Duodenal mucosa (tissue), 2 donors: Measurements from ENCODE around the gene NTRK3.
"Not testable (repeated sequence)": the region's sequence is repeated elsewhere in the genome, so short reads cannot be mapped to it uniquely, and the experiment has no call there.

ENCODE experiments used
- H3K27ac ChIP-seq: one replicate; pipeline ENCODE4 v1.7.0; 2013; ENCODE audit warnings: low read depth, low read length
- H3K27me3 ChIP-seq, 2 donors: one replicate each; pipeline ENCODE4 v1.7.0; 2013; ENCODE audit warnings: low read length in 2 of 2, control low read depth in 1 of 2; ENCODE audit not compliant: insufficient read depth in 2 of 2, control insufficient read depth in 1 of 2
- H3K36me3 ChIP-seq, 2 donors: one replicate each; pipeline ENCODE4 v1.7.0; 2013; ENCODE audit warnings: low read length in 2 of 2, control low read depth in 1 of 2; ENCODE audit not compliant: insufficient read depth in 2 of 2, control insufficient read depth in 1 of 2
- H3K4me1 ChIP-seq, 2 donors: one replicate each; pipeline ENCODE4 v1.7.0; 2013; ENCODE audit warnings: low read length in 2 of 2, control low read depth in 1 of 2; ENCODE audit not compliant: insufficient read depth in 2 of 2, control insufficient read depth in 1 of 2
- H3K4me3 ChIP-seq, 2 donors: one replicate each; pipeline ENCODE4 v1.7.0; 2013; ENCODE audit warnings: low read length in 2 of 2, low read depth in 1 of 2
- H3K9ac ChIP-seq, 2 donors: one replicate each; pipeline ENCODE4 v1.7.0; 2013; ENCODE audit warnings: low read length in 2 of 2, low read depth in 1 of 2
- H3K9me3 ChIP-seq, 2 donors: one replicate each; pipeline ENCODE4 v1.7.0; 2013; ENCODE audit warnings: low read length in 2 of 2, control low read depth in 1 of 2; ENCODE audit not compliant: control insufficient read depth in 1 of 2

The NTRK3 gene

GRCh38 chr15:87843312-87843711 is 413.2 kb downstream of the NTRK3 start:
- no peak overlapping the region for H3K9ac ChIP-seq

GRCh38 chr15:87841426-87841998 is 415.0 kb downstream of the NTRK3 start:
- H3K9ac ChIP-seq, result no peak overlapping the region
- H3K4me1 ChIP-seq, result no peaks in the 10 kb centered on the region
- no peak overlapping the region for H3K27ac ChIP-seq
- H3K27me3 ChIP-seq, result no peaks in the 10 kb centered on the region
- H3K36me3 ChIP-seq, result no peaks in the 10 kb centered on the region
- H3K9me3 ChIP-seq, result no peaks in the 10 kb centered on the region
- H3K4me3 ChIP-seq, result no peak overlapping the region

More at GRCh38 chr15:87843312-87843711, 413.2 kb downstream of the NTRK3 start:
- no peaks in the 10 kb centered on the region for H3K36me3 ChIP-seq
- no peaks in the 10 kb centered on the region for H3K9me3 ChIP-seq
- H3K4me1 ChIP-seq, result no peaks in the 10 kb centered on the region
- no peaks in the 10 kb centered on the region for H3K27me3 ChIP-seq
- no peak overlapping the region for H3K4me3 ChIP-seq
- no peak overlapping the region for H3K27ac ChIP-seq

- not testable (repeated sequence) for H3K9ac ChIP-seq, H3K4me1 ChIP-seq, H3K27me3 ChIP-seq, H3K9me3 ChIP-seq, H3K4me3 ChIP-seq, H3K27ac ChIP-seq, H3K36me3 ChIP-seq
Observed at GRCh38 chr15:87835830-87836229, 420.7 kb downstream of the NTRK3 start.

- H3K9me3 ChIP-seq, H3K4me1 ChIP-seq, H3K27me3 ChIP-seq: not testable (repeated sequence)
Observed at GRCh38 chr15:87833333-87833732, 423.2 kb downstream of the NTRK3 start.

GRCh38 chr15:87829332-87830050 is 427.0 kb downstream of the NTRK3 start:
- Histone ChIP-seq H3K9me3 (no peaks in the 10 kb centered on the region), H3K4me1 (no peaks in the 10 kb centered on the region), H3K9ac (no peak overlapping the region), H3K27ac (no peak overlapping the region), H3K27me3 (no peaks in the 10 kb centered on the region), H3K36me3 (no peaks in the 10 kb centered on the region), H3K4me3 (no peak overlapping the region)

More at GRCh38 chr15:87833333-87833732, 423.2 kb downstream of the NTRK3 start:
- H3K9ac ChIP-seq, H3K4me3 ChIP-seq, H3K27ac ChIP-seq, H3K36me3 ChIP-seq: not testable (repeated sequence)

- Histone ChIP-seq H3K9me3 (no peaks in the 10 kb centered on the region), H3K36me3 (no peaks in the 10 kb centered on the region), H3K4me1 (no peaks in the 10 kb centered on the region), H3K27me3 (no peaks in the 10 kb centered on the region), H3K9ac (no peak overlapping the region), H3K4me3 (no peak overlapping the region), H3K27ac (no peak overlapping the region)
Observed at GRCh38 chr15:87828608-87829007, 427.9 kb downstream of the NTRK3 start.

- Histone ChIP-seq H3K9ac (no peak overlapping the region), H3K27ac (no peak overlapping the region), H3K36me3 (no peaks in the 10 kb centered on the region), H3K4me1 (no peaks in the 10 kb centered on the region), H3K9me3 (no peaks in the 10 kb centered on the region), H3K27me3 (no peaks in the 10 kb centered on the region), H3K4me3 (no peak overlapping the region)
Observed at GRCh38 chr15:87827131-87827530, 429.4 kb downstream of the NTRK3 start.

GRCh38 chr15:87826119-87826747 is 430.3 kb downstream of the NTRK3 start:
- Histone ChIP-seq H3K4me1 (no peaks in the 10 kb centered on the region), H3K9me3 (no peaks in the 10 kb centered on the region), H3K4me3 (no peak overlapping the region), H3K27ac (no peak overlapping the region), H3K9ac (no peak overlapping the region), H3K27me3 (no peaks in the 10 kb centered on the region), H3K36me3 (no peaks in the 10 kb centered on the region)

GRCh38 chr15:87818756-87819155 is 437.8 kb downstream of the NTRK3 start:
- no peaks in the 10 kb centered on the region for H3K36me3 ChIP-seq
- H3K9me3 ChIP-seq, result no peaks in the 10 kb centered on the region
- H3K4me1 ChIP-seq, result no peaks in the 10 kb centered on the region
- H3K9ac ChIP-seq, result no peak overlapping the region
- H3K4me3 ChIP-seq, result no peak overlapping the region
- no peak overlapping the region for H3K27ac ChIP-seq
- H3K27me3 ChIP-seq, result no peaks in the 10 kb centered on the region

- H3K36me3 ChIP-seq, result no peaks in the 10 kb centered on the region
- no peaks in the 10 kb centered on the region for H3K9me3 ChIP-seq
- no peak overlapping the region for H3K4me3 ChIP-seq
- H3K27ac ChIP-seq, result no peak overlapping the region
- no peaks in the 10 kb centered on the region for H3K27me3 ChIP-seq
- H3K9ac ChIP-seq, result no peak overlapping the region
- no peaks in the 10 kb centered on the region for H3K4me1 ChIP-seq
Observed at GRCh38 chr15:87817553-87817952, 439.0 kb downstream of the NTRK3 start.
